Body of pancreas (tissue), 4 donors: ENCODE measurements around the gene SRPX2. TPM values are rescaled to one million over a fixed set of nuclear protein-coding genes. Genes with fewer than 3 reads are reported as not detected.
A peak's percentile ranks its signal among the peaks of the same experiment; 100 is the strongest.

Experiments used
- ATAC-seq: fragments of 150-250 bp; one replicate; pipeline ENCODE4 v1.9.1; 2016
- DNase-seq, 4 donors: peaks; one replicate each; pipeline ENCODE4 v3.0.0-alpha.2; 2019
- H3K27ac ChIP-seq, 4 donors: fragments of 200-600 bp; sonication (generic); 1 replicate in 3 of 4; 2 replicates in 1 of 4; pipeline versions ENCODE4 v1.5.1 to v1.6.1; 2016 to 2019; ENCODE audit warnings: mild to moderate bottlenecking in 1 of 4, mixed read lengths in 1 of 4, moderate library complexity in 1 of 4
- H3K27me3 ChIP-seq, 2 donors: fragments of 200-600 bp; sonication (generic); one replicate each; pipeline ENCODE4 v1.6.0; 2016; ENCODE audit warnings: mild to moderate bottlenecking in 1 of 2
- H3K36me3 ChIP-seq, 2 donors: fragments of 200-600 bp; sonication (generic); replicated peaks in 1 of 2; 2 replicates each; pipeline ENCODE4 v1.5.1; 2016; ENCODE audit warnings: low read depth in 2 of 2; ENCODE audit not compliant: insufficient read depth in 1 of 2
- H3K4me1 ChIP-seq: fragments of 200-600 bp; sonication (generic); one replicate; pipeline ENCODE4 v1.6.0; 2016
- H3K4me3 ChIP-seq, 2 donors: fragments of 200-600 bp; sonication (generic); 1 replicate in 1 of 2; 2 replicates in 1 of 2; pipeline ENCODE4 v1.5.1; 2016 to 2019
- H3K9me3 ChIP-seq, 3 donors: fragments of 200-600 bp; sonication (generic); 1 replicate in 2 of 3; 2 replicates in 1 of 3; pipeline ENCODE4 v1.5.1; 2016
- CTCF ChIP-seq, 7 experiments: fragments of 450-650 bp in 4 of 7; fragments of 200-600 bp in 3 of 7; sonication (generic) in 3 of 7; IDR thresholded peaks; one replicate each; pipeline ENCODE4 v1.5.1; 2016 to 2019; ENCODE audit warnings: antibody characterized with exemption in 7 of 7
- POLR2A ChIP-seq, 3 donors: fragments of 450-650 bp; IDR thresholded peaks; one replicate each; pipeline ENCODE4 v1.6.1; 2016; ENCODE audit warnings: antibody characterized with exemption in 3 of 3, mild to moderate bottlenecking in 2 of 3
- WGBS, 2 donors: methylation state at CpG; one replicate each; pipeline ENCODE4 v1.1.5; 2017; 5-methylcytosine and 5-hydroxymethylcytosine counted together
- intact Hi-C: fragments of 100-400 bp; cut with DNase I; formaldehyde crosslinking; loops from one replicate; pipeline ENCODE4 v1.15.1; 2023
- total RNA-seq, 2 donors: library from RNA; depleted of rRNA; stranded (reverse); fragments of >200 nt; gene quantifications; one replicate each; pipeline ENCODE4 v1.1.0, GENCODE V29; 2016

SRPX2 gene
- total RNA-seq, 2 donors from 2014 or later = 8.6 to 15.5 TPM

- ATAC-seq = no peak
- H3K27me3 ChIP-seq = no peaks in the 10 kb centered on the region
- TF ChIP-seq CTCF (IDR thresholded peaks at IDR 0.05) = no peak
- TF ChIP-seq POLR2A (IDR thresholded peaks at IDR 0.05) = no peak
- no peaks in the 10 kb centered on the region for H3K9me3 ChIP-seq
- intact Hi-C loops = no loop called here
- no peak for DNase-seq
- no peak overlapping the region for H3K27ac ChIP-seq
- WGBS, 2 donors = 70 to 79% methylated on average over 5 of the region's 5 CpGs
- no peak overlapping the region for H3K4me3 ChIP-seq
- no peaks in the 10 kb centered on the region for H3K4me1 ChIP-seq
- no peaks in the 10 kb centered on the region for H3K36me3 ChIP-seq
Observed at GRCh38 chrX:100625985-100626491, 18.0 kb upstream of the SRPX2 start.

GRCh38 chrX:100635040-100635439 lies 9.0 kb upstream of the SRPX2 start:
- no peaks in the 10 kb centered on the region for H3K9me3 ChIP-seq
- no peak overlapping the region for H3K27ac ChIP-seq
- H3K4me3 ChIP-seq = no peak overlapping the region
- peaks cover 7% of the 10 kb centered on the region for H3K4me1 ChIP-seq
- intact Hi-C loops = no loop called here
- H3K36me3 ChIP-seq = no peaks in the 10 kb centered on the region
- ATAC-seq (no peak), DNase-seq (no peak)
- H3K27me3 ChIP-seq = no peaks in the 10 kb centered on the region
- WGBS, 2 donors = 67% methylated on average over 5 of the region's 5 CpGs
- TF ChIP-seq POLR2A (IDR thresholded peaks at IDR 0.05) (no peak), CTCF (IDR thresholded peaks at IDR 0.05) (no peak)

GRCh38 chrX:100635989-100636320 lies 8.0 kb upstream of the SRPX2 start:
- DNase-seq = no peak
- TF ChIP-seq POLR2A (IDR thresholded peaks at IDR 0.05) (no peak), CTCF (IDR thresholded peaks at IDR 0.05) (no peak)
- H3K27me3 ChIP-seq = no peaks in the 10 kb centered on the region
- 1 to 10% methylated on average over 2 to 5 of the region's 8 CpGs for WGBS, 2 donors
- H3K36me3 ChIP-seq = no peaks in the 10 kb centered on the region
- H3K4me3 ChIP-seq = peak overlapping the region; percentile 51 to 52
- peak overlapping the region in 3 of 4 donors; percentile 63 to 69 (median 64) for H3K27ac ChIP-seq
- intact Hi-C loops = no loop called here
- H3K9me3 ChIP-seq = no peaks in the 10 kb centered on the region
- peak; percentile 32 for ATAC-seq
- H3K4me1 ChIP-seq = peaks cover 7% of the 10 kb centered on the region

GRCh38 chrX:100636321-100636991 lies 7.5 kb upstream of the SRPX2 start, which contains the start of gene TSPAN6:
TSS of gene TSPAN6 (minus strand) at chrX:100636806. CDS start at chrX:100636694, 112 bp downstream.
- H3K27me3 ChIP-seq = no peaks in the 10 kb centered on the region
- H3K9me3 ChIP-seq = no peaks in the 10 kb centered on the region
- ATAC-seq = peak; percentile 99
- intact Hi-C loops = no loop called here
- TF ChIP-seq CTCF (IDR thresholded peaks at IDR 0.05) = peak; percentile 27 to 58 (median 52)
- peak; percentile 7 to 54 (median 42) for TF ChIP-seq POLR2A (IDR thresholded peaks at IDR 0.05)
- peaks cover 7% of the 10 kb centered on the region for H3K4me1 ChIP-seq
- DNase-seq = peak; percentile 82 to 85 (median 83)
- no peaks in the 10 kb centered on the region for H3K36me3 ChIP-seq
- peak within 1 kb of the TSS; percentile 51 to 52 for H3K4me3 ChIP-seq
- 2% methylated on average over 10 to 50 of the region's 51 CpGs for WGBS, 2 donors
- H3K27ac ChIP-seq = peak within 1 kb of the TSS in 3 of 4 donors; percentile 63 to 69 (median 64)

GRCh38 chrX:100642290-100642689 lies 1.7 kb upstream of the SRPX2 start:
- H3K27me3 ChIP-seq = no peaks in the 10 kb centered on the region
- H3K9me3 ChIP-seq = no peaks in the 10 kb centered on the region
- no peaks in the 10 kb centered on the region for H3K4me1 ChIP-seq
- H3K4me3 ChIP-seq = no peak overlapping the region
- ATAC-seq (no peak), DNase-seq (no peak)
- TF ChIP-seq CTCF (IDR thresholded peaks at IDR 0.05) = no peak
- no peak for TF ChIP-seq POLR2A (IDR thresholded peaks at IDR 0.05)
- no peak overlapping the region for H3K27ac ChIP-seq
- H3K36me3 ChIP-seq = no peaks in the 10 kb centered on the region
- WGBS, 2 donors = 38 to 58% methylated on average over 3 of the region's 3 CpGs
- intact Hi-C loops = no loop called here
